Left kidney (tissue), 2 donors: ENCODE data around the gene RPTOR. TPM values are rescaled to one million over a fixed set of nuclear protein-coding genes. Genes with fewer than 3 reads are reported as not detected.
A peak's percentile ranks its signal among the peaks of the same experiment; 100 is the strongest.
"Not testable (repeated sequence)": the region's sequence is repeated elsewhere in the genome, so short reads cannot be mapped to it uniquely, and the experiment has no call there.

ENCODE experiments used
- DNase-seq: peaks from one replicate; pipeline ENCODE4 v3.0.0-alpha.2; 2013
- polyA plus RNA-seq: library from polyadenylated mRNA; unstranded; fragments of 120-200 nt; gene quantifications from one replicate; pipeline ENCODE4 v1.2.1, GENCODE V29; 2013; ENCODE audit not compliant: insufficient read length

RPTOR gene
- polyA plus RNA-seq, 1 donor = 18.6 TPM

- DNase-seq = no peak
Measured at GRCh38 chr17:80860101-80860671, 315.5 kb downstream of the RPTOR start.

GRCh38 chr17:80860703-80861417, 316.2 kb downstream of the RPTOR start:
- no peak for DNase-seq

- no peak for DNase-seq
Measured at GRCh38 chr17:80861418-80861815, 316.8 kb downstream of the RPTOR start.

- DNase-seq = peak; percentile 50
Measured at GRCh38 chr17:80861892-80862291, 317.3 kb downstream of the RPTOR start.

- no peak for DNase-seq
Measured at GRCh38 chr17:80862481-80862961, 317.9 kb downstream of the RPTOR start.

GRCh38 chr17:80862978-80863377, 318.3 kb downstream of the RPTOR start:
- no peak for DNase-seq

- DNase-seq = no peak
Measured at GRCh38 chr17:80863626-80864025, 319.0 kb downstream of the RPTOR start.

- DNase-seq = no peak
Measured at GRCh38 chr17:80864751-80865150, 320.1 kb downstream of the RPTOR start.

GRCh38 chr17:80866050-80866793, 321.6 kb downstream of the RPTOR start:
- DNase-seq = peak; percentile 59

GRCh38 chr17:80868022-80868609, 323.5 kb downstream of the RPTOR start:
- no peak for DNase-seq

- no peak for DNase-seq
Measured at GRCh38 chr17:80869481-80870145, 325.0 kb downstream of the RPTOR start.

GRCh38 chr17:80870401-80870800, 325.8 kb downstream of the RPTOR start:
- DNase-seq = no peak

GRCh38 chr17:80871341-80871740, 326.7 kb downstream of the RPTOR start:
- DNase-seq = no peak

GRCh38 chr17:80872001-80872500, 327.4 kb downstream of the RPTOR start:
- no peak for DNase-seq

- no peak for DNase-seq
Measured at GRCh38 chr17:80872501-80873306, 328.1 kb downstream of the RPTOR start.

- DNase-seq = no peak
Measured at GRCh38 chr17:80873307-80873951, 328.8 kb downstream of the RPTOR start.

GRCh38 chr17:80874866-80875445, 330.3 kb downstream of the RPTOR start:
- no peak for DNase-seq

- DNase-seq = not testable (repeated sequence)
Measured at GRCh38 chr17:80875480-80875995, 330.9 kb downstream of the RPTOR start.

- DNase-seq = not testable (repeated sequence)
Measured at GRCh38 chr17:80876456-80876949, 331.9 kb downstream of the RPTOR start.
